BJ (cell line): ENCODE data around the gene GPA33. TPM values are rescaled to one million over a fixed set of nuclear protein-coding genes. Genes with fewer than 3 reads are reported as not detected.

Source experiments
- CTCF ChIA-PET: fragments of 350-600 bp; formaldehyde crosslinking; extraction: SDS; loops from one replicate; lab custom pipeline; 2021; ENCODE audit warnings: antibody characterized with exemption, inconsistent platforms; lab: Yijun Ruan, JAX
- POLR2A ChIA-PET: fragments of 300-600 bp; sonication (Branson Sonifier 250); formaldehyde crosslinking; extraction: SDS; loops from one replicate; lab custom pipeline; 2021; ENCODE audit warnings: antibody characterized with exemption; lab: Charles Lee
- DNase-seq: peaks from one replicate; pipeline ENCODE4 v3.0.0-alpha.2; 2011; ENCODE audit warnings: low read depth
- H3K27me3 ChIP-seq: 2 replicates; pipeline ENCODE4 v1.6.0; 2011; ENCODE audit warnings: low read length; ENCODE audit not compliant: control insufficient read depth, insufficient read depth
- H3K36me3 ChIP-seq: 2 replicates; pipeline ENCODE4 v1.5.1; 2011; ENCODE audit warnings: low read length; ENCODE audit not compliant: control insufficient read depth, insufficient read depth
- H3K4me3 ChIP-seq: 2 replicates; pipeline ENCODE4 v1.5.1; 2011; ENCODE audit warnings: low read depth, mild to moderate bottlenecking, control low read depth, low read length
- CTCF ChIP-seq: IDR thresholded peaks from 2 replicates; pipeline ENCODE4 v1.5.1; 2011; ENCODE audit warnings: low read depth, mild to moderate bottlenecking, control low read depth, inconsistent platforms, low read length, moderate library complexity; ENCODE audit not compliant: insufficient read depth
- polyA plus RNA-seq: library from polyadenylated mRNA; depleted of rRNA; stranded (reverse); fragments of >200 nt; gene quantifications from 2 replicates; pipeline ENCODE4 v1.2.3, GENCODE V29; 2011

Gene GPA33
- polyA plus RNA-seq, 1 experiment, result not detected

GRCh38 chr1:167077128-167077867, 12.9 kb downstream of the GPA33 start:
- H3K36me3 ChIP-seq, result no peaks in the 10 kb centered on the region
- no peaks in the 10 kb centered on the region for H3K27me3 ChIP-seq
- POLR2A ChIA-PET, result no interaction called here
- H3K4me3 ChIP-seq, result no peak overlapping the region
- TF ChIP-seq CTCF, result no peak
- no peak for DNase-seq
- CTCF ChIA-PET, result interaction anchor here (0.8 to 1.1 kb wide), 2 partner anchors 10 to 846 kb away, joined by 4 to 6 read pairs; no protein-coding TSS in a partner anchor

GRCh38 chr1:167076136-167076710, 14.0 kb downstream of the GPA33 start:
- POLR2A ChIA-PET, result no interaction called here
- H3K27me3 ChIP-seq, result no peaks in the 10 kb centered on the region
- H3K36me3 ChIP-seq, result no peaks in the 10 kb centered on the region
- CTCF ChIA-PET, result interaction anchor here (1.1 kb wide), 1 partner anchor 9 kb away, joined by 6 read pairs; no protein-coding TSS in a partner anchor
- H3K4me3 ChIP-seq, result no peak overlapping the region
- no peak for DNase-seq
- no peak for TF ChIP-seq CTCF

- ChIA-PET POLR2A (no interaction called here), CTCF (interaction anchor here (0.6 kb wide), 1 partner anchor 10 kb away, joined by 3 read pairs; no protein-coding TSS in a partner anchor)
- no peaks in the 10 kb centered on the region for H3K36me3 ChIP-seq
- no peak for DNase-seq
- no peak for TF ChIP-seq CTCF
- no peaks in the 10 kb centered on the region for H3K27me3 ChIP-seq
- no peak overlapping the region for H3K4me3 ChIP-seq
Observed at GRCh38 chr1:167071286-167071685, 18.9 kb downstream of the GPA33 start.

DNA sequence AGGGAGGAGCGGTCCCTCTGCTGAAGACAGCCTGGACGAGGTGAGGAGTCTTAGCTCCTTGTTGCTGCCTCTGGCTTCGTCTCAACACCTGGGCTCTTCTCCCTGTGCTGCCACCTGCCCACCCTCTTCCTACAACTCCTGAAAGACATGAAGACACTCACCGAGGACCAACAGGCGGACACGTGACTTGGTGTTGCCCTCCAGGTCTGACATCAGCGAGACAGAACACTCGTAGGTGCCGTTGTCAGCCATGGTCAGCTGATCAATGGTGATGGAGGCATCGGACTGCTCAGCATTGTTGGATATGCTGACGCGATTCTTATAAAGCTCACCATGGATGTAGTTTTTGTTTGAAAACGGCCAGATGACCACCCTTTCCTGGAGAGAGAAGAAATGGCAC, 21.4 kb downstream of the GPA33 start:
- TF ChIP-seq CTCF, result no peak
- CTCF ChIA-PET, result interaction anchor here (0.7 to 1.2 kb wide), 4 partner anchors 10 to 472 kb away, joined by 3 to 10 read pairs (median 3); no protein-coding TSS in a partner anchor
- H3K4me3 ChIP-seq, result no peak overlapping the region
- no peaks in the 10 kb centered on the region for H3K27me3 ChIP-seq
- POLR2A ChIA-PET, result no interaction called here
- DNase-seq, result no peak
- no peaks in the 10 kb centered on the region for H3K36me3 ChIP-seq

DNA sequence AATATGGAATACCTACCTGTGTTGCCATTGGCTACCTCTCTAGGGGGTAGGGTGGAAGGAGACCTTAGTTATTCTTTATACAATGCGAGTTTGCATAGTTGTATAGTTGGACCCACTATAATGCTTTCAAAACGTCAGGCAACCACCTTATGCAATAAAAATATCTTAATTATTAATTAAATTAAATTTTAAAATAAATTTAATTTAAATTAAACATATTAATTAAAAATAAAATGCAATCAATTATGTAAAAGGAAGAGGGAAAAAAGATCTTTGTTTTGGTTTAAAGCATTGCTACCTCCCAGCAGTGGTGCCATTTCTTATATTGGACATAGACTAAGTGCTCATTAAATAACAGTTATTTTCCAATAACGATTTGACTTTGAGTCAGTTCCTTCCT, 22.3 kb downstream of the GPA33 start:
- ChIA-PET POLR2A (no interaction called here), CTCF (interaction anchor here (1.1 kb wide), 1 partner anchor 376 kb away, joined by 3 read pairs; no protein-coding TSS in a partner anchor)

More for the DNA sequence above, 22.3 kb downstream of the GPA33 start:
- no peak for DNase-seq
- H3K36me3 ChIP-seq, result no peaks in the 10 kb centered on the region
- no peak for TF ChIP-seq CTCF
- H3K4me3 ChIP-seq, result no peak overlapping the region
- H3K27me3 ChIP-seq, result no peaks in the 10 kb centered on the region
